Activated T-cell treated with anti-CD3 and anti-CD28 coated beads for 48 hours (primary cell): ENCODE measurements around the gene LRRC18.

Experiments
- DNase-seq: peaks from one replicate; pipeline ENCODE4 v3.0.0-alpha.2; 2020; ENCODE audit warnings: low read depth

LRRC18 gene

GRCh38 chr10:48946332-48946731, 6.7 kb upstream of the LRRC18 start:
- no peak for DNase-seq

GRCh38 chr10:48945441-48946130, 5.9 kb upstream of the LRRC18 start:
- DNase-seq: no peak

GRCh38 chr10:48944171-48944570, 4.5 kb upstream of the LRRC18 start:
- DNase-seq: no peak

GRCh38 chr10:48943096-48943495, 3.5 kb upstream of the LRRC18 start:
- no peak for DNase-seq

GRCh38 chr10:48941427-48942075, 1.9 kb upstream of the LRRC18 start:
- DNase-seq: no peak

- DNase-seq: no peak
Observed at GRCh38 chr10:48940958-48941357, 1.3 kb upstream of the LRRC18 start.

- DNase-seq: no peak
Observed at GRCh38 chr10:48940372-48940771, 732 bp upstream of the LRRC18 start.

- DNase-seq: no peak
Observed at GRCh38 chr10:48938990-48939536, 577 bp downstream of the LRRC18 start.

- no peak for DNase-seq
Observed at GRCh38 chr10:48938281-48938680, 1.4 kb downstream of the LRRC18 start.

GRCh38 chr10:48937796-48938195, 1.8 kb downstream of the LRRC18 start:
- no peak for DNase-seq

GRCh38 chr10:48935577-48935976, 4.1 kb downstream of the LRRC18 start:
- DNase-seq: no peak

- no peak for DNase-seq
Observed at GRCh38 chr10:48934672-48935501, 4.8 kb downstream of the LRRC18 start.

- no peak for DNase-seq
Observed at GRCh38 chr10:48932831-48933664, 6.6 kb downstream of the LRRC18 start.

- no peak for DNase-seq
Observed at GRCh38 chr10:48931188-48931587, 8.5 kb downstream of the LRRC18 start.

GRCh38 chr10:48929413-48929990, 10.1 kb downstream of the LRRC18 start:
- DNase-seq: no peak

GRCh38 chr10:48926764-48927540, 12.7 kb downstream of the LRRC18 start:
- DNase-seq: no peak

- no peak for DNase-seq
Observed at GRCh38 chr10:48926255-48926654, 13.4 kb downstream of the LRRC18 start.

GRCh38 chr10:48924988-48925387, 14.7 kb downstream of the LRRC18 start:
- no peak for DNase-seq

- DNase-seq: no peak
Observed at GRCh38 chr10:48923748-48924147, 15.9 kb downstream of the LRRC18 start.

GRCh38 chr10:48913674-48914073, 26.0 kb downstream of the LRRC18 start:
- DNase-seq: no peak

- DNase-seq: no peak
Observed at GRCh38 chr10:48910548-48910947, 29.1 kb downstream of the LRRC18 start.
